HL-60/S4 treated with retinoic acid at 250 ng/mL for 4 days and 3 days (cell line): ENCODE results near the gene CNGB1.
"Not testable (repeated sequence)": the region's sequence is repeated elsewhere in the genome, so short reads cannot be mapped to it uniquely, and the experiment has no call there.

Experiments used
- in situ Hi-C: fragments of 300-500 bp; cut with MboI; formaldehyde crosslinking; loops from 2 replicates; pipeline ENCODE4 v1.7.0; 2022; ENCODE audit warnings: low sequenced_read_pairs

The CNGB1 gene

GRCh38 chr16:57956270-57956808, 14.6 kb downstream of the CNGB1 start:
- in situ Hi-C loops = no loop called here

GRCh38 chr16:57955572-57956188, 15.2 kb downstream of the CNGB1 start:
- in situ Hi-C loops = no loop called here

GRCh38 chr16:57953857-57954256, 17.1 kb downstream of the CNGB1 start:
- in situ Hi-C loops = no loop called here

- in situ Hi-C loops = no loop called here
Observed at GRCh38 chr16:57952909-57953308, 18.0 kb downstream of the CNGB1 start.

- in situ Hi-C loops = no loop called here
Observed at GRCh38 chr16:57951204-57951960, 19.5 kb downstream of the CNGB1 start.

- in situ Hi-C loops = no loop called here
Observed at GRCh38 chr16:57950382-57950781, 20.5 kb downstream of the CNGB1 start.

- in situ Hi-C loops = no loop called here
Observed at GRCh38 chr16:57949595-57950238, 21.2 kb downstream of the CNGB1 start.

GRCh38 chr16:57949013-57949412, 21.9 kb downstream of the CNGB1 start:
- in situ Hi-C loops = no loop called here

GRCh38 chr16:57948027-57948426, 22.9 kb downstream of the CNGB1 start:
- in situ Hi-C loops = no loop called here

- in situ Hi-C loops = no loop called here
Observed at GRCh38 chr16:57947261-57947660, 23.7 kb downstream of the CNGB1 start.

GRCh38 chr16:57946181-57946801, 24.6 kb downstream of the CNGB1 start:
- in situ Hi-C loops = no loop called here

GRCh38 chr16:57945740-57946138, 25.2 kb downstream of the CNGB1 start:
- in situ Hi-C loops = no loop called here

- in situ Hi-C loops = no loop called here
Observed at GRCh38 chr16:57944970-57945739, 25.8 kb downstream of the CNGB1 start.

GRCh38 chr16:57943381-57943780, 27.5 kb downstream of the CNGB1 start:
- in situ Hi-C loops = not testable (repeated sequence)

- in situ Hi-C loops = not testable (repeated sequence)
Observed at GRCh38 chr16:57941901-57942300, 29.0 kb downstream of the CNGB1 start.

GRCh38 chr16:57941016-57941664, 29.8 kb downstream of the CNGB1 start:
- in situ Hi-C loops = no loop called here

- in situ Hi-C loops = no loop called here
Observed at GRCh38 chr16:57940382-57940966, 30.5 kb downstream of the CNGB1 start.

- in situ Hi-C loops = no loop called here
Observed at GRCh38 chr16:57939872-57940224, 31.1 kb downstream of the CNGB1 start.

GRCh38 chr16:57938936-57939871, 31.7 kb downstream of the CNGB1 start:
- in situ Hi-C loops = no loop called here
